ENCODE data around the gene CDC37.

DNA sequence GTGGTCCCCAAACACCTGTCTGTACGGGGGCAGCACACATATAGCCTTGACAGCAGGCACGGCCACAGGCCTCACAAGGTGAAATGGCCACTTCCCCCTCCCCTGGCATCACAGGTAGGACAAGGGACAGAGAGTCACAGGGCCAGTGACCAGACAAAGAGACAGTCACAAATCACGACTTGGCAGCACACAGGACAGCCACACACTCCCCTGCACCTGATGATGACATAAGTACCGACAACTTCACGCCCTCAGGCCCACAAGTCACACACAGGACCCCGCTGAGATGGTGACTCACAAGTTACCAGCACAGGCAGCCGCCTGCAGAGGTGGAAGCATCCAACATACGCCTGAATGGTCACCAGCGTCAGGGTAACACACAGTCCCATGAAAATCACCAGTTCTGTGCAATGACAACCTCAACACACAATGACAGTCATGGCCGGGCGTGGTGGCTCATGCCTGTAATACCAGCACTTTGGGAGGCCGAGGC is 39.5 kb downstream of the CDC37 start:
- TF ChIP-seq, protein P1, sequence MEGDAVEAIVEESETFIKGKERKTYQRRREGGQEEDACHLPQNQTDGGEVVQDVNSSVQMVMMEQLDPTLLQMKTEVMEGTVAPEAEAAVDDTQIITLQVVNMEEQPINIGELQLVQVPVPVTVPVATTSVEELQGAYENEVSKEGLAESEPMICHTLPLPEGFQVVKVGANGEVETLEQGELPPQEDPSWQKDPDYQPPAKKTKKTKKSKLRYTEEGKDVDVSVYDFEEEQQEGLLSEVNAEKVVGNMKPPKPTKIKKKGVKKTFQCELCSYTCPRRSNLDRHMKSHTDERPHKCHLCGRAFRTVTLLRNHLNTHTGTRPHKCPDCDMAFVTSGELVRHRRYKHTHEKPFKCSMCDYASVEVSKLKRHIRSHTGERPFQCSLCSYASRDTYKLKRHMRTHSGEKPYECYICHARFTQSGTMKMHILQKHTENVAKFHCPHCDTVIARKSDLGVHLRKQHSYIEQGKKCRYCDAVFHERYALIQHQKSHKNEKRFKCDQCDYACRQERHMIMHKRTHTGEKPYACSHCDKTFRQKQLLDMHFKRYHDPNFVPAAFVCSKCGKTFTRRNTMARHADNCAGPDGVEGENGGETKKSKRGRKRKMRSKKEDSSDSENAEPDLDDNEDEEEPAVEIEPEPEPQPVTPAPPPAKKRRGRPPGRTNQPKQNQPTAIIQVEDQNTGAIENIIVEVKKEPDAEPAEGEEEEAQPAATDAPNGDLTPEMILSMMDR (IDR thresholded peaks at IDR 0.05) = no peak
- TF ChIP-seq POLR2A (IDR thresholded peaks at IDR 0.05) = no peak

All from heart left ventricle (tissue), 13 donors.